H1 (cell line): ENCODE results near the gene DGKD.

Experiments
- CTCF ChIP-seq, 3 experiments: IDR thresholded peaks; 1 replicate in 2 of 3; 2 replicates in 1 of 3; pipeline versions ENCODE4 v1.5.1 to v1.6.1; 2011; ENCODE audit warnings: low read length in 3 of 3, mild to moderate bottlenecking in 3 of 3, inconsistent platforms in 2 of 3, low read depth in 1 of 3, moderate library complexity in 1 of 3; ENCODE audit not compliant: insufficient read depth in 1 of 3; ENCODE audit errors: control extremely low read depth in 1 of 3
- EP300 ChIP-seq, 2 experiments: IDR thresholded peaks; 1 replicate in 1 of 2; 2 replicates in 1 of 2; pipeline ENCODE4 v1.6.1; 2011 to 2012; ENCODE audit warnings: low read depth in 2 of 2, low read length in 2 of 2, mild to moderate bottlenecking in 2 of 2, borderline replicate concordance in 1 of 2, inconsistent platforms in 1 of 2, moderate library complexity in 1 of 2
- MAFK ChIP-seq: IDR thresholded peaks from 2 replicates; pipeline ENCODE4 v1.6.1; 2012; ENCODE audit warnings: low read depth, mild to moderate bottlenecking, improper control_type of control experiment, low read length
- NRF1 ChIP-seq: IDR thresholded peaks from 2 replicates; pipeline ENCODE4 v1.6.1; 2011; ENCODE audit warnings: mild to moderate bottlenecking, low read depth, low read length, improper control_type of control experiment

- no peak for TF ChIP-seq EP300 (IDR thresholded peaks at IDR 0.05; ENCODE audit: borderline replicate concordance in 1 of 2, low read depth in 2 of 2, low read length in 2 of 2)
- no peak for TF ChIP-seq CTCF (IDR thresholded peaks at IDR 0.05; ENCODE audit: control extremely low read depth in 1 of 3, insufficient read depth in 1 of 3, low read depth in 1 of 3, low read length in 3 of 3)
- no peak for TF ChIP-seq MAFK
- TF ChIP-seq NRF1 = no peak
Measured at GRCh38 chr2:233441161-233442027, 87.1 kb downstream of the DGKD start.
